Gastroesophageal sphincter (tissue), 4 donors: ENCODE results near the gene FBXO48. TPM values are rescaled to one million over a fixed set of nuclear protein-coding genes. Genes with fewer than 3 reads are reported as not detected.

Experiments used
- ATAC-seq: fragments of 150-250 bp; one replicate; pipeline ENCODE4 v1.9.1; 2016; ENCODE audit warnings: mild to moderate bottlenecking, moderate library complexity
- H3K27ac ChIP-seq, 4 donors: fragments of 200-600 bp; sonication (generic) in 3 of 4; 1 replicate in 3 of 4; 2 replicates in 1 of 4; pipeline ENCODE4 v1.5.1; 2016 to 2019
- H3K27me3 ChIP-seq: fragments of 200-600 bp; sonication (generic); one replicate; pipeline ENCODE4 v1.5.1; 2019
- H3K36me3 ChIP-seq, 2 donors: fragments of 200-600 bp; sonication (generic); one replicate each; pipeline ENCODE4 v1.5.1; 2019; ENCODE audit warnings: control low read depth in 1 of 2
- H3K4me1 ChIP-seq, 3 donors: fragments of 200-600 bp; sonication (generic); 1 replicate in 2 of 3; 2 replicates in 1 of 3; pipeline ENCODE4 v1.5.1; 2016 to 2019; ENCODE audit warnings: control low read depth in 2 of 3
- H3K4me3 ChIP-seq, 2 donors: fragments of 200-600 bp; sonication (generic); one replicate each; pipeline ENCODE4 v1.5.1; 2019; ENCODE audit warnings: mild to moderate bottlenecking in 1 of 2, moderate library complexity in 1 of 2
- H3K9me3 ChIP-seq, 3 donors: fragments of 200-600 bp; sonication (generic); one replicate each; pipeline ENCODE4 v1.5.1; 2017 to 2019; ENCODE audit warnings: control low read depth in 2 of 3
- CTCF ChIP-seq, 4 experiments: fragments of 200-600 bp in 2 of 4; fragments of 450-650 bp in 2 of 4; sonication (generic) in 1 of 4; IDR thresholded peaks; one replicate each; pipeline ENCODE4 v1.5.1; 2017 to 2019; ENCODE audit warnings: antibody characterized with exemption in 4 of 4, mild to moderate bottlenecking in 2 of 4, moderate library complexity in 2 of 4
- EP300 ChIP-seq: sonication (generic); formaldehyde crosslinking; IDR thresholded peaks from one replicate; pipeline ENCODE4 v1.6.1; 2017; ENCODE audit warnings: antibody characterized with exemption, mild to moderate bottlenecking
- POLR2A ChIP-seq, 2 donors: fragments of 450-650 bp; IDR thresholded peaks; one replicate each; pipeline ENCODE4 v1.6.1; 2017; ENCODE audit warnings: antibody characterized with exemption in 2 of 2, mild to moderate bottlenecking in 2 of 2, moderate library complexity in 1 of 2
- POLR2AphosphoS5 ChIP-seq: sonication (generic); formaldehyde crosslinking; IDR thresholded peaks from one replicate; pipeline ENCODE4 v1.6.1; 2017; ENCODE audit warnings: antibody characterized with exemption
- WGBS, 2 donors: methylation state at CpG; one replicate each; pipeline ENCODE4 v1.1.5; 2018; ENCODE audit warnings: low coverage in 1 of 2; 5-methylcytosine and 5-hydroxymethylcytosine counted together
- total RNA-seq, 4 donors: library from RNA; depleted of rRNA; stranded (reverse); fragments of >200 nt; gene quantifications; one replicate each; pipeline ENCODE4 v1.1.0, GENCODE V29; 2016

FBXO48 gene
- total RNA-seq, 4 donors from 2014 or later, result 0.35 to 1.2 (median 0.62) TPM

- Histone ChIP-seq H3K4me3 (no peak overlapping the region), H3K4me1 (peaks cover 0 to 21% (median 0%) of the 10 kb centered on the region in 3 donors), H3K9me3 (no peaks in the 10 kb centered on the region), H3K27ac (no peak overlapping the region), H3K36me3 (no peaks in the 10 kb centered on the region), H3K27me3 (no peaks in the 10 kb centered on the region)
- WGBS, 2 donors, result 73 to 74% methylated on average over 8 of the region's 10 CpGs
- no peak for TF ChIP-seq CTCF (IDR thresholded peaks at IDR 0.05)
- TF ChIP-seq POLR2A (IDR thresholded peaks at IDR 0.05), result no peak
- TF ChIP-seq EP300, result no peak
- TF ChIP-seq POLR2AphosphoS5, result no peak
- ATAC-seq, result no peak
Observed at GRCh38 chr2:68426848-68427579, 40.1 kb downstream of the FBXO48 start.

- no peak for TF ChIP-seq POLR2AphosphoS5
- TF ChIP-seq CTCF (IDR thresholded peaks at IDR 0.05), result no peak
- TF ChIP-seq EP300, result no peak
- TF ChIP-seq POLR2A (IDR thresholded peaks at IDR 0.05), result no peak
- Histone ChIP-seq H3K27me3 (no peaks in the 10 kb centered on the region), H3K4me1 (peaks cover 0 to 21% (median 0%) of the 10 kb centered on the region in 3 donors), H3K27ac (no peak overlapping the region), H3K4me3 (no peak overlapping the region), H3K9me3 (no peaks in the 10 kb centered on the region), H3K36me3 (no peaks in the 10 kb centered on the region)
- WGBS, 2 donors, result 91 to 92% methylated on average over 1 of the region's 1 CpG
- no peak for ATAC-seq
Observed at GRCh38 chr2:68426446-68426845, 40.6 kb downstream of the FBXO48 start.

GRCh38 chr2:68425503-68425902, 41.6 kb downstream of the FBXO48 start:
- no peaks in the 10 kb centered on the region for H3K36me3 ChIP-seq
- no peaks in the 10 kb centered on the region for H3K27me3 ChIP-seq
- ATAC-seq, result no peak
- no peak for TF ChIP-seq EP300
- TF ChIP-seq POLR2A (IDR thresholded peaks at IDR 0.05), result no peak
- TF ChIP-seq CTCF (IDR thresholded peaks at IDR 0.05), result no peak
- no peak for TF ChIP-seq POLR2AphosphoS5
- H3K9me3 ChIP-seq, result no peaks in the 10 kb centered on the region
- H3K4me1 ChIP-seq, result peaks cover 0 to 21% (median 0%) of the 10 kb centered on the region in 3 donors
- H3K27ac ChIP-seq, result no peak overlapping the region
- H3K4me3 ChIP-seq, result no peak overlapping the region
- WGBS, 2 donors, result 74 to 81% methylated on average over 2 to 3 of the region's 3 CpGs

DNA sequence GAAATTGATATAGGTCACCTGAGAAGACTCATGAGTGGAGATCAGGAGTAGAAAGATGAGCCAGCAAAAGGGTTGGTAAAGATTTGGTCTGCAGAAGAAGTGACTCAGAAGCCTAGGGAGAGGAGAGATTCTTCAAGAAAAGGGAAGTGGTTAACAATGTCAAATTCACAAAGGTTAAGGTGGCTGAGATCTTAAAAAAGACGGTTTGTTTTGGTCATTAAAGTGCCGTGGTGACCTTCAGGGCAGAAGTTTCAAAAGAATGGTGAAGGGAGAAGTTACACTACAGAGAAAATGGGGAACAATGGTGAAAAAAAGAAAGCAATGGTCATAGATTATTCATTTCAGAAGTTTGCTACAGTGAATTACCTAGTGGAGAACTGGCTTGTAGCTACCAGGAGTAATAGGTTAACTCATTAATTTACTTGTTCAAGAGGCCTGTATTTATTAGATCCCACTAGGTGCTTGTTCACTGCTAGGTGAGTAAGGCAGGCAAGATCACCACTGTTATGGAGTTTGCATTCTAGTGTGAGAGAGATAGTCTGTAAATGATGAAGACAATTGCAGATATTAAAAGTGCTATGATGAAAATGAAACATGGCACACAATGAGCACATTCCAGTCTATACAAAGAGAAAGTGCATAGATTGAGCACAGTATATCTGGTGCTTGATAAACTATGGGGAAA, 43.0 kb downstream of the FBXO48 start:
- peaks cover 0 to 21% (median 0%) of the 10 kb centered on the region in 3 donors for H3K4me1 ChIP-seq
- H3K36me3 ChIP-seq, result no peaks in the 10 kb centered on the region
- no peaks in the 10 kb centered on the region for H3K27me3 ChIP-seq
- no peak for ATAC-seq
- no peak for TF ChIP-seq EP300
- no peak for TF ChIP-seq POLR2A (IDR thresholded peaks at IDR 0.05)
- no peak for TF ChIP-seq POLR2AphosphoS5
- no peak for TF ChIP-seq CTCF (IDR thresholded peaks at IDR 0.05)
- 62 to 67% methylated on average over 1 to 2 of the region's 2 CpGs for WGBS, 2 donors
- H3K9me3 ChIP-seq, result no peaks in the 10 kb centered on the region
- no peak overlapping the region for H3K4me3 ChIP-seq
- H3K27ac ChIP-seq, result no peak overlapping the region
